Lower lobe of right lung (tissue), 2 donors: ENCODE measurements around the gene SART3. TPM values are rescaled to one million over a fixed set of nuclear protein-coding genes. Genes with fewer than 3 reads are reported as not detected.
A peak's percentile ranks its signal among the peaks of the same experiment; 100 is the strongest.

Source experiments
- ATAC-seq, 2 donors: fragments of 200-7000 bp; cut with Tn5 transposase; one replicate each; pipeline ENCODE4 v1.9.1; 2020 to 2022; ENCODE audit warnings: mild to moderate bottlenecking in 2 of 2, moderate library complexity in 2 of 2
- DNase-seq: peaks from one replicate; pipeline ENCODE4 v3.0.0-alpha.2; 2020
- H3K27ac ChIP-seq: fragments of 200-600 bp; one replicate; pipeline ENCODE4 v1.8.0; 2022
- H3K27me3 ChIP-seq: fragments of 200-600 bp; one replicate; pipeline ENCODE4 v1.8.0; 2022; ENCODE audit warnings: low read depth
- H3K36me3 ChIP-seq: fragments of 200-600 bp; one replicate; pipeline ENCODE4 v1.8.0; 2022; ENCODE audit warnings: mild to moderate bottlenecking
- H3K4me1 ChIP-seq: fragments of 200-600 bp; one replicate; pipeline ENCODE4 v1.8.0; 2022
- H3K4me3 ChIP-seq: fragments of 200-600 bp; one replicate; pipeline ENCODE4 v1.8.0; 2022; ENCODE audit warnings: mild to moderate bottlenecking
- H3K9me3 ChIP-seq: fragments of 200-600 bp; one replicate; pipeline ENCODE4 v1.8.0; 2022
- intact Hi-C: fragments of 100-400 bp; cut with DNase I; formaldehyde crosslinking; loops from one replicate; pipeline ENCODE4 v1.11.0; 2022
- total RNA-seq: library from RNA; stranded (reverse); fragmentation: NEBNext Ultra II Directional; extraction: Animal tissue kit (Norgen Biotek cat#: 25700); gene quantifications from one replicate; pipeline ENCODE4 v1.2.1, GENCODE V29; 2021
- TF ChIP-seq, protein P1 (sequence below): fragments of 200-600 bp; IDR thresholded peaks from one replicate; pipeline ENCODE4 v1.8.0; 2022; ENCODE audit warnings: antibody characterized with exemption, mild to moderate bottlenecking
- donor health status: DM: no; HTN: yes; CAD: no; lungs with severe emphysema.

SART3 gene
- total RNA-seq, 1 donor from 2014 or later, result 42.8 TPM

DNA sequence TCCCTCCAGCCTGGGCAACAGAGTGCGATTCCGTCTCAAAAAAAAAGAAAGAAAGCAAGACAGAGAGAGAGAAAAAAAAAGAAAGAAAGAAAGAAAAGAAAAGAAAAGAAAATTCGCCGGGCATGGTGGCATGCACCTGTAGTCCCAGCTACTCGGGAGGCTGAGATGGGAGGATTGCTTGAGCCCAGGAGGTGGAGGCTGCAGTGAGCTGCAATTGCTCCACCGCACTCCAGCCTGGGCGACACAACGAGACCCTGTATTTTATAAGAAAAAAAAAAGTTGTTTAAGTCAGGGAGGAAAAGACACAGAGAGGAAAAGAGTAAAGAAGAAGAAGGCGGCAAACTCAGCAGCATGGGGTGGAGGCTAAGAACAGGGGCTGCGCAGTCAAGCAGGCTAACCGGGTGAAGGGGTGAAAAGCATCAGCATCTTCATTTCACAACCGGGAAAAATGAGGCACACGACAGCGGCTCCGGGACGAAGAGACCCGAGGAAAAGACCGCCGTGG lies 46.5 kb downstream of the SART3 start:
- no peak overlapping the region for H3K27ac ChIP-seq
- TF ChIP-seq, protein P1, sequence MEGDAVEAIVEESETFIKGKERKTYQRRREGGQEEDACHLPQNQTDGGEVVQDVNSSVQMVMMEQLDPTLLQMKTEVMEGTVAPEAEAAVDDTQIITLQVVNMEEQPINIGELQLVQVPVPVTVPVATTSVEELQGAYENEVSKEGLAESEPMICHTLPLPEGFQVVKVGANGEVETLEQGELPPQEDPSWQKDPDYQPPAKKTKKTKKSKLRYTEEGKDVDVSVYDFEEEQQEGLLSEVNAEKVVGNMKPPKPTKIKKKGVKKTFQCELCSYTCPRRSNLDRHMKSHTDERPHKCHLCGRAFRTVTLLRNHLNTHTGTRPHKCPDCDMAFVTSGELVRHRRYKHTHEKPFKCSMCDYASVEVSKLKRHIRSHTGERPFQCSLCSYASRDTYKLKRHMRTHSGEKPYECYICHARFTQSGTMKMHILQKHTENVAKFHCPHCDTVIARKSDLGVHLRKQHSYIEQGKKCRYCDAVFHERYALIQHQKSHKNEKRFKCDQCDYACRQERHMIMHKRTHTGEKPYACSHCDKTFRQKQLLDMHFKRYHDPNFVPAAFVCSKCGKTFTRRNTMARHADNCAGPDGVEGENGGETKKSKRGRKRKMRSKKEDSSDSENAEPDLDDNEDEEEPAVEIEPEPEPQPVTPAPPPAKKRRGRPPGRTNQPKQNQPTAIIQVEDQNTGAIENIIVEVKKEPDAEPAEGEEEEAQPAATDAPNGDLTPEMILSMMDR, result no peak
- H3K4me3 ChIP-seq, result peak overlapping the region; percentile 83
- H3K36me3 ChIP-seq, result peaks cover 26% of the 10 kb centered on the region
- H3K9me3 ChIP-seq, result no peaks in the 10 kb centered on the region
- H3K4me1 ChIP-seq, result peaks cover 16% of the 10 kb centered on the region
- ATAC-seq (peak; percentile 0 to 7), DNase-seq (no peak)
- no peaks in the 10 kb centered on the region for H3K27me3 ChIP-seq
- intact Hi-C loops, result no loop called here

DNA sequence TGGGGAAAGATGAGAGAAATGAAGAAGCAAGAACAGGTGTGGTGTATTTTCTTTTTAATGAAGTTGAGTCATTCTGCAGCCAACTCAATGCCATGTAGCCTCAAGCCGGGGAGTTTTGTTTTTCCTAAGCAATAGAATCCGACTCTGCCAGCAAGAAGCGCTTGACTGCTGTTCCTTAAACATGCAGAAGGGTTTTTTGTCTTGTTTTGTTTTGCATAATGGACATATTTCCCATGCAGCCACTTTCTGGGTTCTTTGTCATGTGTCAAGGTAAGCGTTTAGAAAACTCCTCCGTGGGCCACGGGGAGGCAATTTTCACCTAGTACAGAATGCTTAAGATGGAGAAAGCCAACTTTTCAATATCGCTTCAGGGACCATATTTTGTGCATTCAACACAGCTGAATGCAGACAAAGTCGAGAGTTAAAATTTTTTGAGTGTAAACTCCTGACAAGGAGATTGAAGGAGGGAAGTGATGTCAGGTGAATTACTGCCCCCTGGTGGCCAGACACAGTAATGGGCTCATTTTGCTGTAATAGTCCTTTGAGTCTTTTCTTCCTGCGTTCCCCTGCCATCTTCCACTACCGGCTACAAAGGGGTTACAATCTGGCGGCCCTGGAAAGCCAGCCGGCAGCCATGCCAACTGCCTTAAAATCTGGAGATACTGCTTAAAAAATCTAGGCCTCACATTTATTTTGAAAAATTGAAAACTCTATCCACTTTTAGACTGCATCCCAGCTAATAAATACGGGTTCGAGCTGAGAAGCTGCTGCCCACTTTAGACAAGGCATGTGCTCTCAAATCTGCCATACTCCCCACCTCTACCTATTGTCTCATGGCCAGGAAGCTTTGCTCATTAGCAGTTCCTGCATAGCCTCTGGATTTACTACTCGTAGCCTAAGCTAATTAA lies 49.1 kb downstream of the SART3 start:
- peak; percentile 65 for DNase-seq
- no peak for ATAC-seq
- Histone ChIP-seq H3K4me3 (no peak overlapping the region), H3K4me1 (peaks cover 16% of the 10 kb centered on the region), H3K9me3 (no peaks in the 10 kb centered on the region), H3K27me3 (no peaks in the 10 kb centered on the region), H3K27ac (no peak overlapping the region), H3K36me3 (no peaks in the 10 kb centered on the region)
- intact Hi-C loops, result no loop called here
- TF ChIP-seq, protein P1, result peak; percentile 89

DNA sequence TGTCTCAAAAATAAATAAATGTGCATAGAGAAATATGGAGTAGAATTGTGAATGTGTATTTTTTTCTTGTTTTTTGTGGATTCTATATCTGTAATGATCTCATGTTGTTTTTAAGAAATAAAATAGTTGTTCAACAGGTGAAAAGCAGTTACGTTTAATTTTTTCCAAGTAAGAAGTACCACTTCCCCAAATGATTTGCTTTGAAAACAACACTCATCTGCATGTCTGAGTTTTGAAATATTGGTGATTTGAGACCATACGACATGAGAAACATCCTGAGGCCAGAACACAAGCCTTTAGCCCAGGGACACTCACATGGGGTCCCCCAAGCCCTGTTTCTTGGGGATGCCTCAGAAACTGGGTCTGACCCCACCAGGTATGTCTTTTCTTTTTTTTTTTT lies 50.1 kb downstream of the SART3 start:
- TF ChIP-seq, protein P1, result no peak

DNA sequence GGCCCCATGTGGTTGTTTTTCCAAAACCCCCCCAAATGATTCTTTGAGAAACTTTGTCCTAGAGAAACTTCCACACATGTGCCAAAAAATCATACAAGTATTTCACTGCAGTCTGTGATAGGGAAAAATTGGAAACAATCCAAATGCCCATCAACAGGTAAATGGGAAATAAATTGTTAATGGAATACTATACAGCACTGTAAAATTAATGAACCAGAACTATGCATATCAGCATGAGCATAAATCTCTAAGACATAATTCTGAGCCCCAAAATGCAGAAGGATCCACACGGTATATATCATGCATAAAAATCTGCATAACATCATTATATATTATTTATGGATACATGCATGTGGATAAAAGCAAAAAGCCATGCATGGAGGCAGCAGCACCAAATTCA lies 51.2 kb downstream of the SART3 start:
- intact Hi-C loops, result no loop called here
- no peak for DNase-seq
- no peak overlapping the region for H3K27ac ChIP-seq
- H3K4me3 ChIP-seq, result no peak overlapping the region
- no peak for ATAC-seq
- TF ChIP-seq, protein P1, result no peak
- H3K9me3 ChIP-seq, result no peaks in the 10 kb centered on the region
- H3K27me3 ChIP-seq, result no peaks in the 10 kb centered on the region
- peaks cover 6% of the 10 kb centered on the region for H3K4me1 ChIP-seq
- H3K36me3 ChIP-seq, result no peaks in the 10 kb centered on the region

More for the DNA sequence above, 50.1 kb downstream of the SART3 start:
- intact Hi-C loops, result no loop called here
- H3K4me3 ChIP-seq, result no peak overlapping the region
- ATAC-seq, result no peak
- no peaks in the 10 kb centered on the region for H3K9me3 ChIP-seq
- peaks cover 8% of the 10 kb centered on the region for H3K4me1 ChIP-seq
- H3K36me3 ChIP-seq, result no peaks in the 10 kb centered on the region
- H3K27ac ChIP-seq, result no peak overlapping the region
- no peaks in the 10 kb centered on the region for H3K27me3 ChIP-seq
- no peak for DNase-seq

DNA sequence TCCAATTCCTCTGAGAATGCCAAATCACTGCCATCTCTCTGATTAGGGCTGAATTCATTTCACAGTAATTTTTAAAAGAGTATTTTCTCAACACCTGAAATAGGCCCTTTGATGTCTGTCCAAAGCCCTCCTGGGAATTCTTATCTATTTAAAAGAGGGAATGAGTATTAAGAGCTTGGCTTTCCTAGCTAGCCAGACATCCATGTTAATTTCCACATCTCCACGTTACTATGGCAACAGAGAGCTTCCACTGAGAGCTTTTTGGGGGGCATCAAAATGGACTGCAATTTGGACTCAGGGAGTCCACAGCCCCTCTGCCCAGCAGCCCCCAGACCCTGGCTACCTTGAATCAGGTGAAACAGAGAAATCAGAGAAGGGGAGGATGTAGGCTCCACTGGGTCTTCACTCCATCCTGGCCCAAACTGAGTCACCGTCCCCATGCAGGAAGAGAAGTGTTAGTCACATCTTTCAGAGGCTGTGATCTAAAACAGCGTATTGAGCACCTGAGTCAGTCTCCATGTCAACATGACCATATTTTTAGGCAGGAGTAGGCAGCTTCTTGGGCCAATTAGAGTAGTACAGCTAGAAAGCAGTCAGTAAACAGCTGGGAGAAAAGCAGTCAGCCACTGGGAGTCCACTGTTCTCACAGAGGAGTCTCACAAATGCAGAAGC lies 52.9 kb downstream of the SART3 start:
- Histone ChIP-seq H3K27ac (no peak overlapping the region), H3K4me1 (no peaks in the 10 kb centered on the region), H3K4me3 (no peak overlapping the region), H3K27me3 (peaks cover 1% of the 10 kb centered on the region), H3K36me3 (no peaks in the 10 kb centered on the region), H3K9me3 (peaks cover 5% of the 10 kb centered on the region)
- intact Hi-C loops, result no loop called here
- DNase-seq, result no peak
- ATAC-seq, result no peak
- TF ChIP-seq, protein P1, result no peak
